Natural killer cell (primary cell): ENCODE data around the gene C15orf62. TPM values are rescaled to one million over a fixed set of nuclear protein-coding genes. Genes with fewer than 3 reads are reported as not detected.
A peak's percentile ranks its signal among the peaks of the same experiment; 100 is the strongest.

Experiments used
- ATAC-seq, 3 donors: fragments of 150-1000 bp in 2 of 3; fragments of 200-7000 bp in 1 of 3; cut with Tn5 transposase; 1 replicate in 1 of 3; 2 replicates in 2 of 3; pipeline ENCODE4 v1.10.0; 2021; ENCODE audit warnings: mild to moderate bottlenecking in 2 of 3, moderate library complexity in 2 of 3
- DNase-seq, 2 donors: peaks; one replicate each; pipeline versions ENCODE4 v3.0.0 to v3.0.0-alpha.2; 2013 to 2021; ENCODE audit warnings: mixed read lengths in 1 of 2
- H3K27ac ChIP-seq: one replicate; pipeline ENCODE4 v1.5.1; 2013; ENCODE audit warnings: mild to moderate bottlenecking, low read length
- H3K27me3 ChIP-seq: one replicate; pipeline ENCODE4 v1.6.1; 2013; ENCODE audit warnings: low read length; ENCODE audit not compliant: control insufficient read depth, insufficient read depth
- H3K36me3 ChIP-seq: one replicate; pipeline ENCODE4 v1.6.1; 2013; ENCODE audit warnings: low read length; ENCODE audit not compliant: control insufficient read depth, insufficient read depth
- H3K4me1 ChIP-seq: one replicate; pipeline ENCODE4 v1.6.1; 2013; ENCODE audit warnings: low read length; ENCODE audit not compliant: control insufficient read depth, insufficient read depth
- H3K4me3 ChIP-seq: one replicate; pipeline ENCODE4 v1.5.1; 2013; ENCODE audit warnings: low read length
- H3K9me3 ChIP-seq: one replicate; pipeline ENCODE4 v1.6.1; 2013; ENCODE audit warnings: low read length; ENCODE audit not compliant: control insufficient read depth, insufficient read depth
- H3K27ac Mint-ChIP-seq, 2 donors: one replicate each; pipeline ENCODE4 v1.8.0; 2022; ENCODE audit warnings: mild to moderate bottlenecking in 2 of 2, mixed read lengths in 2 of 2, moderate library complexity in 1 of 2
- H3K27me3 Mint-ChIP-seq, 2 donors: one replicate each; pipeline ENCODE4 v1.8.0; 2022; ENCODE audit warnings: low read depth in 2 of 2, mixed read lengths in 2 of 2
- H3K36me3 Mint-ChIP-seq: one replicate; pipeline ENCODE4 v1.8.0; 2022; ENCODE audit warnings: mixed read lengths
- H3K4me1 Mint-ChIP-seq, 2 donors: one replicate each; pipeline ENCODE4 v1.8.0; 2022; ENCODE audit warnings: mixed read lengths in 2 of 2
- H3K4me3 Mint-ChIP-seq: one replicate; pipeline ENCODE4 v1.8.0; 2022; ENCODE audit warnings: mild to moderate bottlenecking, moderate library complexity, mixed read lengths
- H3K9me3 Mint-ChIP-seq, 2 donors: one replicate each; pipeline ENCODE4 v1.8.0; 2022; ENCODE audit warnings: mixed read lengths in 2 of 2
- CTCF ChIP-seq: fragments of 200-600 bp; IDR thresholded peaks from one replicate; pipeline ENCODE4 v1.8.0; 2022; ENCODE audit warnings: antibody characterized with exemption
- WGBS: methylation state at CpG from one replicate; pipeline ENCODE4 v1.1.7; 2013; ENCODE audit warnings: missing lambda C conversion rate; ENCODE audit not compliant: insufficient coverage; 5-methylcytosine and 5-hydroxymethylcytosine counted together
- intact Hi-C: fragments of 100-400 bp; cut with micrococcal nuclease; formaldehyde crosslinking; loops from one replicate; pipeline ENCODE4 v1.14.2; 2022
- total RNA-seq, 4 donors: library from RNA; stranded (reverse); fragments of 120-200 nt in 1 of 4; gene quantifications; one replicate each; pipeline versions ENCODE4 v1.2.3 to v1.2.4, GENCODE V29; 2013 to 2022

C15orf62 gene
- total RNA-seq, 3 donors from 2014 or later (not counting 1 experiment from before 2014, with no cell fraction given), result 0.64 to 1.4 (median 0.80) TPM

DNA sequence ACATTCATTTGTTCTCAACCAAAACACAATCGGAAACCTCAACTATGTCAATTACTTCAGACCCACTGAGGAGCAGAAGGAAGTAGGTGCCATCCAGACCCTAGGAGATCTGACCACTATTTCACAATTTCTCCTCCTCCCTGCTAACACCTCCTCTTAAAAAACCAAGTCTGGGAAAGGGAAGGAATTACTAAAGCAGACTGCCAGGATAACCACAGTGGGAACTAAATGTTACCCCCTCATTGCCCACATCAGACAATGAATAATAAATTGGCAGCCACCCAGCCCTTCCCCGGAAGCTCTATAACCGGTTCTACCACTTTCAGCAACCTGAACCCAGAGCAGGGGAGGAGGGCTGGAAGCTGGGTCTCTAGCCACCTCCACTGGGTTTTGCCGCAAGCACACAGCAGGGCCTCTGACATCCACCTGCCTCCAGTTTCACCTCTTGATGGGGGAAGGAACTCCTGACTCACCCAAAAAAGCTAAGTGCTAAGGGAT is 17.6 kb downstream of the C15orf62 start:
- Mint-ChIP-seq H3K36me3 (no peaks in the 10 kb centered on the region), H3K4me3 (peak overlapping the region; percentile 32), H3K4me1 (peaks cover 36 to 40% of the 10 kb centered on the region in 2 donors), H3K27me3 (no peaks in the 10 kb centered on the region), H3K27ac (peak overlapping the region; percentile 79 to 87), H3K9me3 (no peaks in the 10 kb centered on the region)
- intact Hi-C loops, result no loop called here
- peak; percentile 46 to 54 (median 53) for ATAC-seq
- 12% methylated on average over 4 of the region's 4 CpGs for WGBS
- no peak for TF ChIP-seq CTCF
- Histone ChIP-seq H3K27me3 (no peaks in the 10 kb centered on the region), H3K36me3 (peaks cover 5% of the 10 kb centered on the region), H3K4me1 (peaks cover 26% of the 10 kb centered on the region), H3K27ac (peak overlapping the region; percentile 56), H3K9me3 (no peaks in the 10 kb centered on the region), H3K4me3 (no peak overlapping the region)
- DNase-seq, result peak in 1 of 2 donors; percentile 63

- 82% methylated on average over 6 of the region's 6 CpGs for WGBS
- no peak overlapping the region for H3K4me3 Mint-ChIP-seq
- no peaks in the 10 kb centered on the region for H3K27me3 Mint-ChIP-seq
- Histone ChIP-seq H3K27ac (peak overlapping the region; percentile 56), H3K36me3 (peaks cover 7% of the 10 kb centered on the region), H3K4me1 (peaks cover 26% of the 10 kb centered on the region), H3K4me3 (no peak overlapping the region), H3K27me3 (no peaks in the 10 kb centered on the region), H3K9me3 (no peaks in the 10 kb centered on the region)
- peak in 1 of 3 donors; percentile 21 for ATAC-seq
- no peaks in the 10 kb centered on the region for H3K36me3 Mint-ChIP-seq
- no peaks in the 10 kb centered on the region for H3K9me3 Mint-ChIP-seq
- H3K27ac Mint-ChIP-seq, result peak overlapping the region; percentile 79 to 87
- no peak for TF ChIP-seq CTCF
- H3K4me1 Mint-ChIP-seq, result peaks cover 31 to 35% of the 10 kb centered on the region in 2 donors
- intact Hi-C loops, result no loop called here
- DNase-seq, result no peak
These were observed 18.2 kb downstream of the C15orf62 start for GRCh38 chr15:40787991-40788390.

- Histone ChIP-seq H3K27me3 (no peaks in the 10 kb centered on the region), H3K27ac (no peak overlapping the region), H3K4me3 (no peak overlapping the region), H3K9me3 (no peaks in the 10 kb centered on the region), H3K36me3 (peaks cover 7% of the 10 kb centered on the region), H3K4me1 (peaks cover 26% of the 10 kb centered on the region)
- no peak for ATAC-seq
- 89% methylated on average over 5 of the region's 5 CpGs for WGBS
- peak overlapping the region; percentile 3 to 75 for H3K27ac Mint-ChIP-seq
- no peak overlapping the region for H3K4me3 Mint-ChIP-seq
- H3K4me1 Mint-ChIP-seq, result peaks cover 31 to 32% of the 10 kb centered on the region in 2 donors
- H3K36me3 Mint-ChIP-seq, result no peaks in the 10 kb centered on the region
- H3K27me3 Mint-ChIP-seq, result no peaks in the 10 kb centered on the region
- DNase-seq, result no peak
- TF ChIP-seq CTCF, result no peak
- H3K9me3 Mint-ChIP-seq, result no peaks in the 10 kb centered on the region
- intact Hi-C loops, result no loop called here
These were observed 19.3 kb downstream of the C15orf62 start for GRCh38 chr15:40789119-40789518.

DNA sequence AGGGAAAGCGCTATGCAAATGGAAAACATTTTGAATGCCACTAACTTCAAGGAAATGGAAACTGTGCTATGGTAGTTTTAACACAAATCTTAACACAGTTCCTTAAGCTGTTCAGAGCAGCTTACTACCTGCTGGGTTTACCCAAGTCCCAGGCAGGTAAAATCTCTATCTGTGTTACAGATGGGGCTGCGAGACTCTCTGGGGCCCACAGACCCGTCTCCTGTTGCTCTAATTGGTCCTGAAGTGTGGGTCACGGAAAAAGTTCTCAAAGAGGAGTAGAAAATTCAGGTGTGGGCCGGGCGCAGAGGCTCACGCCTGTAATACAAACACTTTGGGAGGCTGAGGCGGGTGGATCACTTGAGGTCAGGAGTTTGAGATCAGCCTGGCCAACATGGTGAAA is 20.2 kb downstream of the C15orf62 start:
- Histone ChIP-seq H3K27ac (no peak overlapping the region), H3K9me3 (no peaks in the 10 kb centered on the region), H3K4me1 (peaks cover 26% of the 10 kb centered on the region), H3K4me3 (no peak overlapping the region), H3K27me3 (no peaks in the 10 kb centered on the region), H3K36me3 (peaks cover 7% of the 10 kb centered on the region)
- ATAC-seq, result no peak
- Mint-ChIP-seq H3K36me3 (no peaks in the 10 kb centered on the region), H3K4me3 (no peak overlapping the region), H3K9me3 (no peaks in the 10 kb centered on the region), H3K27me3 (no peaks in the 10 kb centered on the region), H3K4me1 (peaks cover 31 to 32% of the 10 kb centered on the region in 2 donors), H3K27ac (no peak overlapping the region)
- no peak for DNase-seq
- WGBS, result 95% methylated on average over 8 of the region's 8 CpGs
- intact Hi-C loops, result no loop called here
- no peak for TF ChIP-seq CTCF
